IPS-18c (cell line): ENCODE data around the gene SAFB2.

Source experiments
- H3K4me3 ChIP-seq: 2 replicates; pipeline ENCODE4 v1.7.0; 2013; ENCODE audit warnings: low read depth, mild to moderate bottlenecking, low read length, moderate library complexity; ENCODE audit not compliant: insufficient read depth
- H3K9me3 ChIP-seq: one replicate; pipeline ENCODE4 v1.6.1; 2013; ENCODE audit warnings: mild to moderate bottlenecking, low read length, moderate library complexity; ENCODE audit not compliant: control insufficient read depth, insufficient read depth

The SAFB2 gene

DNA sequence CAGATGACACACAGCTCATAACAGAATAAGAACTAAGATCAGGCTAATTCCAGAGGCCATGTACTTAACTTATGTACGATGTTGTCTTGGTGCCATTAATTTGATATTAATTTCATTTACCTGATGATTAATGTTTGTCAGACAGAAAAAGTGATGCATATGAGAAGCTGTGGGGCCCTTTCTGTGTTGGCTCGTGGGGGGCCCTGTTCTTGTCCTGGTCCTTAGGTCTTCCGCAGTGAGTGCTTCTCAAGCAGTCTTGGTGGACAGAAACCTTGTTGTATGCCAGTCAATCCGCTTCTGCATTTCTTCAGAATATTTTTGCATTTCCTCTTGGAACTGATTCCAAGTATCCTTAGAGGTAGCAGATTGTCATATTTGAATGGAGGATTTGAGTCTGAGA, 20.5 kb upstream of the SAFB2 start:
- Histone ChIP-seq H3K9me3 (no peaks in the 10 kb centered on the region), H3K4me3 (no peak overlapping the region)

DNA sequence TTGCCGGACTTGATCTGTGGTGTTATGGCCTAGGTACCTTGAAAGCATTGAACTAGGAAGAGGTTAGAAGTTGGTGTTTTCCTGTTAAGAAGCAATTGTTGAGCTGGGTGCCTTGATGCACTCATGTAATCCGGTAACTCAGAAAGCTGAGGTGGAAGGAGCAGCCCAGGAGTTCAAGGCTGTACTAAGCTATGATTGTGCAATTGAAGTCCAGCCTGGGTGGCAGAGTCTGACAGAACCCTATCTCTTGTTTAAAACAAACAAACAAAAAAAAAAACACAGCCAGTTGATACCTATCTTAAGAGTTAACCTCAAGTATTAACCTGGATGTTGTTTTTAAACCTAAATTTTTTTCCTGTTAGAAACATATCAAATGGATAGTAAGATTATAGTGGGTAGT, 19.6 kb upstream of the SAFB2 start:
- Histone ChIP-seq H3K4me3 (no peak overlapping the region), H3K9me3 (no peaks in the 10 kb centered on the region)

DNA sequence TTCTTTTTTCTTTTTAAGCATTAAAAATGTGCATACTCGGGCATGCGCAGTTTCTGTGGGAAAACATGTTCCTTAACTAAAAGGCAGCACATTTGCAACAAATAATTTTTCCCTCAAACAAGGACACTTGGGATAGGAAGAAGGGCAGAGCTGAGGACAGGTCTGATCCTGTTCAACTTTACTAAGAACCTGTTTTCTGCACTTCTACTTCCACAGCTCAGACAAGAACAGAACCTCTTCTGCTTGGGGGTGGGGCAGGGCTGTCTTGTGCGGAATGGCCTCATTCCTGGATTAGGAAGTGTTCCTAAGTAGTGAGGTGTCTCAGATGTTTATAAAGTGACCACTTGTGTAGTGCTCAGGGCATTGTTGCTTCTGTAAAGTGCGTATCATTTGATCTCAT, 18.6 kb upstream of the SAFB2 start:
- Histone ChIP-seq H3K9me3 (no peaks in the 10 kb centered on the region), H3K4me3 (no peak overlapping the region)

DNA sequence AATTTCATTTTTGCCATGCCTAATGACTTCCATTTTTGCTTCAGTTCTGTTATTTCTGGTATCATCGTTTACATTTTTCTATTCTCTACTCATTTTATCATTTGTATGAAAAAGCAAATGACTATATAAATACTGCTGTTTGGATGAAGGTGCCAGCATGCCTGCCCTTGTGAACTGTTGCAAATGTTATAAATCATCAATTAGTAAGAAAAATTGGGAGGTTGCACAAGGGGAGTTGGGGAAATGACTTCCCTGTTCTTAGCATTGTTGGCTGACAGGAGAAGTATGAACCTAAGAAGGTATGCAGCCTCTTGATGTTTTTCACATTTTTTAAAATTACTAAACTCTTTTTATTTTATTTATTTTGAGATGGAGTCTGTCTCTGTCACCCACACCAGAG, 15.4 kb upstream of the SAFB2 start:
- no peaks in the 10 kb centered on the region for H3K9me3 ChIP-seq
- no peak overlapping the region for H3K4me3 ChIP-seq

DNA sequence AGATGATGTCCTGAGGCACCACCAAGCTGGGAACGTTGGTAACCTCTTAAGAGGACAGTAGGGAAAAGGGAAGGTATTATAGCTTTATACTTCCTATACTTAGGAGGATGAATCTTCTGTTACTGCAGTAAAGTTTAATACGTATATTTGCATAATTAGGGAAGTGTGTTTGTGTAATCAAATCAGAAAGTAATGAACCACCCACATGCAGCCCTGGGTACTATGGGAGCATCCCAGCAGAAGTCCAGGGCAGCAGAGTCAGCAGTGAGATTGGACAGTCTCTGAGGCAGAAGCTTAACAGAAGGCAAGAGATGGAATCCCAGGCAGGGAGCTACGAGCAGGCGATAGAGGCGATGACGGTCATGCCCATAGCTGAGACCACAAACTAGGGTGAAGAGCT, 12.9 kb upstream of the SAFB2 start:
- no peak overlapping the region for H3K4me3 ChIP-seq
- no peaks in the 10 kb centered on the region for H3K9me3 ChIP-seq

DNA sequence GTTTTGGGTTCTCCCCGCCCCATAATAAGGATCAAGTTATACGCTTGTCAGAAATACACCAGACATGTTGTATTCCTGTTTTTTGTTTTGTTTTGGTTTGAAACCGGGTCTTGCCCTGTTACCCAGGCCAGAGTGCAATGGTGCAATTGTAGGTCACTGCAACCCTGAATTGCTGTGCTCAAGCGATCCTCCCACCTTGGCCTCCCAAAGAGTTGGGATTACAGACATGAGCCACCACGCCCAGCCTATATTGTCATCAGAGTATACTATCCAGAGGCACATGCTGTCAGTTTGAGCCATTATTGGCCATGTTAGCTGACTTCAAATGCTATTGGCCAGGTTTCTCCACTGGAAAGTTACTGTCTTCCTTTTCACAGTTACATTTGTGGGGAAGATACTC, 10.1 kb upstream of the SAFB2 start:
- H3K9me3 ChIP-seq: no peaks in the 10 kb centered on the region
- no peak overlapping the region for H3K4me3 ChIP-seq

DNA sequence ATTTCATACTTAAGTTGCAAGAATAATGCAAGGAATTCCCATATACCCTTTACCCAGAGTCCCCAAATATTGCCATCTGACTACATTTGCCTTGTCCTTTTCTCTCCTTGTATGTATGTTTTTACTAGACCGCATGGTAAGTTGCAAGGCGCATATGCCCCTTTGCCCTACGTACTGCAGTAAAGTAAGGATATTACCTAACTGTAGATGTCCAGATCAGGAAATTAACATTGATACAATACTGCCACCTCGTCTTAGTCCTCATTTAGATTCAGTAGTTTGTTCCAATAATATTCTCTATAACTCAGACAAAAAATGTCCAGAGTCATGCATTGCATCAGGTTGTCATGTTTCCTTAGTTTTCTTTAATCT, 9.7 kb upstream of the SAFB2 start:
- Histone ChIP-seq H3K4me3 (no peak overlapping the region), H3K9me3 (no peaks in the 10 kb centered on the region)

DNA sequence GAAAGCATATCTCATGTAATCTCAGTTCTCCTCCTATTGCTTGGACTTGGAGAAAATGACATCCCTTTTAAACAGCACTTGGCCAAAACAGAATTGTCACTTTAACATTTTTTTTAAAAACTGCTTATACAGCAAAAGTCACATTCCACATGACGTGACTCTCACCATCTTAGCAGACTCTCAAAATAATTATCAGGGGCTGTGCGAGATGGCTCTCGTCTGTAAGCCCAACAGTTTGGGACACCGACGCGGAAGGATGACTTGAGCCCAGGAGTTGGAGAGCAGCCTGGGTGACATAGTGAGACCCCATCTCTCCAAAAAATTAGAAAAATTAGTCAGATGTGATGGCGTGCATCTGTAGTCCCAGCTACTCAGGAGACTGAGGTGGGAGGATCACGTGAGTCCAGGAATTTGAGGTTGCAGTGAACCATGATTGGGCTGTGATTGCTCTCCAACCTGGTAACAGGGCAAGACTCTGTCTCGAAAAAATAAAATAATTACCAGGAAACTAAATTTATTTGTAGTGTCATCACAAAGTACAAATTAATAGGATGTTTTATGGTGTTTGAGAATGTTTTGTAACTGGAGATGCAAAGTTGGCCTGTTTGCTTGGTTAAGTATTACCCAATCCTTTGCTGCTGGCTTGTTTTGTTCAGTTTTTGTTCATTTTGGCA, 9.1 kb upstream of the SAFB2 start:
- Histone ChIP-seq H3K9me3 (no peaks in the 10 kb centered on the region), H3K4me3 (no peak overlapping the region)

DNA sequence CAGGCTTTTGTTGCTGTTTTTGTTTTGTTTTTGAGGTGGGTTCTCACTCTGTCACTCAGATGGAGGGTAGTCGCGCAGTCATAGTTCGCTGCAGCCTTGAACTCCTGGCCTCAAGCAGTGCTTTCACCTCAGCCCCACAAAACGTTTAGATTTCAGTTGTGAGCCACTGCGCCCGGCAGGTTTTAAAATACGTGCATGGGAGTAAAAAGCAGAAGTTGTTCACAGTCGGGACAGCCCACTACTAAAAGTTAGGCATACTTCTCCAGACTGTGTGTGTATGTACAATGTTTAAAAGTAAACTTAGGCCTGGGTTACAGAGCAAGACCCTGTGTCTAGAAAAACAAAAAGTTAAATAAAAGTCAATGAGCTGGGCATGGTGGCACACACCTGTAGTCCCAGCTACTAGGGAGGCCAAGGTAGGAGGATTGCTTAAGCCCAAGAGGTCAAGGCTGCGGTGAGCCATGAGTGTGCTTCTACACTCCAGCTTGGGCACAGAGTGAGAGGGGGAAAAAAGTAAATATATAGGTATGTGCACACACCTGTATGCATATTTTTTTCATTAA, 6.4 kb upstream of the SAFB2 start:
- Histone ChIP-seq H3K9me3 (peaks cover 2% of the 10 kb centered on the region), H3K4me3 (no peak overlapping the region)

DNA sequence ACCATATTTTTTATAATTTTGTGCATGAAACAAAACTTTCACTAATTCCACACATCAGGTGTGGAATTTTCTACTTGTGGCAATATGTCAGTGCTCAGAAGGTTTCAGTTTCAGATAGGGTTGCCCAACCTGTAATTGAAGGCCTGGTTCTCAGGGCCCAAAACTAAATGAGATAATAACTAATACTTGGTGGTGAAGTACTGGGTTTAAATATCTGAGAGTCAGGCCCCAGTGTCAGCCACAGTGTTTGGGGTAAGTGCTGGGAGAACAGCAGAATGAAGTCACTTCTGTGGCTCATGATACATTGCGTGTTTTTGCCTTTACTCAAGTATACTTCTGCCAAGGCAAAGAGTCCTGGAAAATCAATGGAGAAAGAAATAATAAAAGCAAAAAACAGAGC, 5.9 kb upstream of the SAFB2 start:
- no peak overlapping the region for H3K4me3 ChIP-seq

DNA sequence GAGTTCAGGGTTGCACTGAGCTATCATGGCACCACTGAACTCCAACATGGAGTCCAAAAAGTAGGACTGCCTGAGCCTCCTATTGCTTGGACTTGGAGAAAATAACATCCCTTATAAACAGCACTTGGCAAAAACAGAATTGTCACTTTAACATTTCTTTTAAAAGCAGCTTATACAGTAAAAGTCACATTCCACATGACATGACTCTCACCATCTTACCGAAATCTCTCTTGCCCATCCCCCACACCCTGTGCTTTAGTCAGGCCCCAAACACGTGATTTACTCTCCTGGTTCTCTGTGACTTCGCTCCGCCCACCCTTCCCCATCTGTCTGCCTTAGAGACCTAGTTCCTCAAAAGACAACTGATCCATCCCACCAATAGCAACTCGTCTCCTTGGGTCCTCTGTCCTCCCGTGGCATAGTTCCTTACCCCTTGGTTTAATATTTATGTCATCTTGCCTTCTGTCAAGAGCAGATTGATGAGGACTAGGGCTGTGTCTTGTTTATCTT, 4.9 kb upstream of the SAFB2 start:
- H3K4me3 ChIP-seq: no peak overlapping the region
- peaks cover 2% of the 10 kb centered on the region for H3K9me3 ChIP-seq

More for the DNA sequence above, 5.9 kb upstream of the SAFB2 start:
- H3K9me3 ChIP-seq: peaks cover 2% of the 10 kb centered on the region

DNA sequence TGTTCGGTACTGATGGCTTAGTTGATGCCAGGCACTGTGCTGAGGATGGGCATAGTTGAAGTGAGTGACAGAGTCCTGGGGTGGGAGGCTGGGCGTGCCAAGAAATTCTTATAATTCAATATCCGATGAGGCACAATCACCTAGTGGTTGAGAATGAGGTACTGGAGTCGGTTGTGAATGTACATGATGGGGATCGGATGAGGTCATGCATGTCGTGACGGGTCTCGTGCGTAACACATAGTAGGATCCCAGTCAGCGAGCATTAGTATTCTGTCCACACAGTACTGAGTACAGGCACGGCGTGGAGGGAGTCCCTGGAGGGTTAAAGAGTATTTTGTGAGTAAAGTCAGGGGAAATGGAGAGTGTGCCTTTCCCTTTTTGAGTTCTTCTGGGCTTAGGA, 3.1 kb upstream of the SAFB2 start:
- H3K4me3 ChIP-seq: 0 out of 2 replicates have a peak overlapping the region, but pooled peaks have one; percentile 11
- peaks cover 4% of the 10 kb centered on the region for H3K9me3 ChIP-seq

DNA sequence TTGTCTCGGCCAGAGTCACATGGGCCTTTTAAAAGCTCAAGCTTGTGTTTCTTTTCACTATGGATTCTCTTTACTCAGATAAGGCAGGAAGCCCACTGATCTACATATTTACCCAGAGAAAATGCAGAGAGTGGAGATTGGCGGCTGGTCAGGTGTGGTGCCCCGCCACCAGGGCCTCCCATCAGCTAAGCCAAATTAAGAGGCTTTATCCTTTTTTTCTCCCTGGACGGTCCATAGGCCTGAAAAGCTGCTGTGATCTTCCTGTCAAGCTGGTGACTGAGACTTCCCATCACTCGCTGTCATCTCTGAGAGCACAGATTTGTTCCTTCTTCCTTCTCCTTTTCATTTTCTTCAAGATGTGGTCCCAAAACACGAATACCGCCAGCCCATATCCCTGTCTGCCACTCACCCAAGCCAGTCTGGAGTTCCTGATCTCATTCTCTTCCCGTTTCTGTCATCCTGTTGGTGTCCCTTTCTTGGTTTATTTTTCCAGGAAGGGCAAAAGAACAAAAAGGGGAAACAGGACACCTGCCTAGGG, 2.2 kb upstream of the SAFB2 start:
- Histone ChIP-seq H3K4me3 (peak overlapping the region; percentile 98; the same call in 1 of the 2 replicates), H3K9me3 (peaks cover 4% of the 10 kb centered on the region)

DNA sequence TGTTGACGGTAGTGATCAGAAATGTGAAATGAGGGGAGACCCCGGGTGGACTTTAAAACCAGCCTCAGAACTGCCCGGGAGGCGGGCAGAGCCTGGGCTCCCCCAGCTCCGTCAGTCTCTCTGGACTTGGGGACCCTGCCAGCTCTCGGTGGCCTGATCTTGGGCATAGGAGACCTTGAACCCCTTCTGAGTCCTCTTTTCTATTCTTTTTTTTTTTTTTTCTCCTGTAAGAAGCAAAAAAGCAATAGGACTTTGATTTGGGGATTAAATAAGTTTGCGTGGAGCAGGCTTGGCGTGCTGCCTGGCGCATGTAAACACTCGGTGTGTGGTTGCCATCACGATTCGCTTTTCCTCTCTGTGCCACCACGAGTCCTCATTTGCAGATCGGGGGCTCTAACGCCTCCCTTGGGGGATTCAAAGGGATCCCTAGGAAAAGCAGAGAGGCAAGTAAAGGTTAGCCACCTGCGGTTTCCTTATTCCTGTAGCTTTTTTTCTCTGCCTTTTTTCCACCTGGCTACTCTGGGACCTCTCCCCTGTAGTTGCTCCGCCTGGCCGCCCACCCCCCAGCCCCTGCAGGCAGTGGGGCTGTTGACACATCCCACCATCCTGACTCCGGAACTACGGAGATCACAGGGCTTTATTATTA, 1.6 kb upstream of the SAFB2 start:
- H3K9me3 ChIP-seq: peaks cover 4% of the 10 kb centered on the region
- peak overlapping the region; percentile 98 for H3K4me3 ChIP-seq

DNA sequence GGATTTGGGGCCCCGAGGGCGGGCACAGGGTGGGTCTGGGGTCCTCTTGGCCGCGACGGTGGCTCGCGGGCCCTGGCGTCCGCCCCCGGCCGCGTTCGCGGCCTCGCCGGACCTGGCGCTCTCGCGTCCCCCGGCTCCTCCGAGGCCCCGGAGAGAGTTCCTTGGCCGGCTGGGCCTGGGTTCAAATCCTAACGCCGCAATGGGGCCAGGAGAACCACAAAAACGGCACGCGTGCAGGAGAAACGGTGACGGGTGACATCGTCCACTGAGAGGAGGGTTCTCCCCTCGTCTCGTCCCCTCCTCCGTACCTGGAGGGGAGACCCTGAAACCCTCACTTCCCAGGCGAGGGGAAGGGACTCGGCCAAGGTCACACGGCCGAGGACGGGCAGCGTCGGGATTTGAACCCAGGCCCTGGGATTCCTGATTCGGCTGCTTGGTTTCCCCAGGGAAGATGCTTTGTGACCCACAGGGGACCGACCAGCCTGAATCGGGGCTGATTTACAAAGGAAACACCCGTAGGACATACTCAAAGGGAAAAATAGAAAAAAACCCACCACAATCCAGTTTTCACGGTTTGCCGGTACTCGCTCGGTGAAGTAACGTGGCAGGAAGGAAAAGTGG, 931 bp upstream of the SAFB2 start:
- H3K4me3 ChIP-seq: peak overlapping the region; percentile 98
- H3K9me3 ChIP-seq: peaks cover 4% of the 10 kb centered on the region

DNA sequence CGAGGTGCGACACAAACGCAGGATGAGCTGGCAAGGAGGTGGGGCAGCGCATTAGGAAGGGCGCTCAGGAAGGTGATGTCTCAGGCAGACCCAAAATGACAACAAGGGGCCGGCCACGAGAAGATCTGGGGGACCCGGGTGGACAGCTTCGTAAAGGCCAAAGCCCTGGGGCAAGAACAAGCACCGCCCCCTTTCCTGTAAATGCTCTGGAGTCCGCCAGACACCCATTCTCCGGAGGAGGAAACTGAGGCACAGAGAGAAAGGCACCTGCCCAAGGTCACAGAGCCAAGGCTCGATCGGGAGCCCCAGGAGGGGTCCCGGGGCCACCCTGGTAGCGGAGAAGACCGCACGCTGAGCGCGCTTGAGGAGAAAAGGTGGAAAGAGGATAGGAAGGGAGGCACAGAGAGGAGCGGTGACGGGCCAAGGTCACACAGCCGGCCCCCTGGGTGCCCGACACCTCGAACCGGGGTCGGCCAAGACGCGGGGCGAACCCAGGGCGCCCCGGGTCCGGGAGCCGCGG, 571 bp downstream of the SAFB2 start:
- H3K4me3 ChIP-seq: peak overlapping the region; percentile 90
- peaks cover 4% of the 10 kb centered on the region for H3K9me3 ChIP-seq

DNA sequence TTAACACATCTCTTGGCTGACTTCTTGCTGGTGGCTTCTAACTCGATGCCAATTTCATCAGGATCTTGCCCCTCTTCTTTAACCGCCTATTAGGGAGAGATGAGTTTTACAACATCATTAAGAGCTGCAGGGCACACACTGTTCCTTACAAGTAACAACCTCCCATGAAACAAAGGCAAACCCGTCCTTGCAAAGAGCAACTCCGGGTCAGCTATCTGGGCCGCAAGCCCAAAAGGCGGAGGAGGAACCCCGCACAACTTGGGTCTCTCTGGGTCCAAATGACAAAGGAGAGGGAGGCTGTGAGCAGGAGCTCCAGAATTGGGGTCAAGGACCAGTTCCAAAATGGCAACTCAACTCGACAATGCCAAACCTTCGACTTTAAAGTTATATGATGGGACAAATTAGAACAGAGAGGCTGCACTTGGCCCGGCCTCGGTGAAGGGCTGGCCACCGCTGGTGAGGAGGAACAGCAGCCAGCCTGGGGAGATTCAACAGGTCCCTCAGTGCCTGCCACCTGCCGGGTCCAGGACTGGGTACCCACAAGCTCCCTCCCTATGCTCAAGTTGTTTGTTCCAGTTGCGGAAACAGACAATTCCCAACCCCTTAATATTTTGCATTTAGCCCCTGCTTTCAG, 1.1 kb downstream of the SAFB2 start:
- peaks cover 4% of the 10 kb centered on the region for H3K9me3 ChIP-seq
- peak overlapping the region; percentile 90 for H3K4me3 ChIP-seq
